ENCODE results near the gene GPC1.

Gene GPC1

DNA sequence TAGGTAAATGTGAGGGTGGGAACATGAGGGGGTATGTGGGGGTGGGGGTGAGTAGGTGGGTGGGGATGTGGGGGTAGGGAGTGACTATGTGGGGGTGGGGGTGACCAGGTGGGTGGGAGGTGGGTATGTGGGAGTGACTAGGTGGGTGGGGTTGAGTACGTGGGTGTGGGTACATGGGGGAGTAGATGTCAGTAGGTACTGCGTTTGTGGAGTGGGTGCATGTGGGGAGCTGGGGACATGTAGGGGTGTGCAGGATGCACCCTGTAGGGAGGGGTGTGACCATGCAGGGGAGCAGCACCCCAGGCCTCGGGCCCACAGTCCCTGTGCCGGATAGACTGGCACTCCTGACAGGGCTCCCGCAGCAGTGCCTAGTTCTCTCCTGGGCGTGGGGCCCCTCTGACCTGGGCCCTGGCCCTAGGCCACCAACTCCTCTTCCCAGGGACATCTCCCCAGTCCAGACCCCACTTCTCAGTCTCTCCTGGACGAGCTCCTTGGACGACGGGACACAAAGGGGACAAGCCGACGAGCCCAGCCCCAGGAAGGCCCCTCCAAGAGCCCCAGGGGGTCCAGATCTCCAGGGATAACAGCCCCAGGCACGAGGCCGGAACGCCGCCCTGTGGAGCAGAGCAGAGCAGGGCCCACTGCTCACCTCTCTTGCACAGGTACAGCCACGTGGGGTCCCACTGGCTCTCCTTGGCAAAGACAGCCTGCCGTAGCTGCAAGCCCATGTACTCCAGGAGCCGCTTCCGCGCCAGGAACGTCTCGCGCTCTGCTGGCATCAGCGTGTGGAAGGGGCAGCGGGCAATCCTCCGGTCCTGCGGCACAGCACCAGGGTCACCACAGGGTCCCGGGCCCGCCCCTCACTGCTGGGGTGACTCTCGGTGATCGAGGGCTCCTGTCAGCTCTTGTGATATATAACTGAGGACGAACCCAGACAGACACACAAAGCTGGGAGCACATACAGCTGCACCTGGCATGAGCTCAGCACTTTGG lies 64.1 kb downstream of the GPC1 start:
- H3K4me3 ChIP-seq (ENCODE audit: control insufficient read depth, low read depth, low read length): no peak overlapping the region
- TF ChIP-seq, protein P1, sequence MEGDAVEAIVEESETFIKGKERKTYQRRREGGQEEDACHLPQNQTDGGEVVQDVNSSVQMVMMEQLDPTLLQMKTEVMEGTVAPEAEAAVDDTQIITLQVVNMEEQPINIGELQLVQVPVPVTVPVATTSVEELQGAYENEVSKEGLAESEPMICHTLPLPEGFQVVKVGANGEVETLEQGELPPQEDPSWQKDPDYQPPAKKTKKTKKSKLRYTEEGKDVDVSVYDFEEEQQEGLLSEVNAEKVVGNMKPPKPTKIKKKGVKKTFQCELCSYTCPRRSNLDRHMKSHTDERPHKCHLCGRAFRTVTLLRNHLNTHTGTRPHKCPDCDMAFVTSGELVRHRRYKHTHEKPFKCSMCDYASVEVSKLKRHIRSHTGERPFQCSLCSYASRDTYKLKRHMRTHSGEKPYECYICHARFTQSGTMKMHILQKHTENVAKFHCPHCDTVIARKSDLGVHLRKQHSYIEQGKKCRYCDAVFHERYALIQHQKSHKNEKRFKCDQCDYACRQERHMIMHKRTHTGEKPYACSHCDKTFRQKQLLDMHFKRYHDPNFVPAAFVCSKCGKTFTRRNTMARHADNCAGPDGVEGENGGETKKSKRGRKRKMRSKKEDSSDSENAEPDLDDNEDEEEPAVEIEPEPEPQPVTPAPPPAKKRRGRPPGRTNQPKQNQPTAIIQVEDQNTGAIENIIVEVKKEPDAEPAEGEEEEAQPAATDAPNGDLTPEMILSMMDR (IDR thresholded peaks at IDR 0.05; ENCODE audit: control insufficient read depth, insufficient read depth, low read depth, low read length, missing control alignments): no peak
- DNase-seq (ENCODE audit: low read depth): no peak

DNA sequence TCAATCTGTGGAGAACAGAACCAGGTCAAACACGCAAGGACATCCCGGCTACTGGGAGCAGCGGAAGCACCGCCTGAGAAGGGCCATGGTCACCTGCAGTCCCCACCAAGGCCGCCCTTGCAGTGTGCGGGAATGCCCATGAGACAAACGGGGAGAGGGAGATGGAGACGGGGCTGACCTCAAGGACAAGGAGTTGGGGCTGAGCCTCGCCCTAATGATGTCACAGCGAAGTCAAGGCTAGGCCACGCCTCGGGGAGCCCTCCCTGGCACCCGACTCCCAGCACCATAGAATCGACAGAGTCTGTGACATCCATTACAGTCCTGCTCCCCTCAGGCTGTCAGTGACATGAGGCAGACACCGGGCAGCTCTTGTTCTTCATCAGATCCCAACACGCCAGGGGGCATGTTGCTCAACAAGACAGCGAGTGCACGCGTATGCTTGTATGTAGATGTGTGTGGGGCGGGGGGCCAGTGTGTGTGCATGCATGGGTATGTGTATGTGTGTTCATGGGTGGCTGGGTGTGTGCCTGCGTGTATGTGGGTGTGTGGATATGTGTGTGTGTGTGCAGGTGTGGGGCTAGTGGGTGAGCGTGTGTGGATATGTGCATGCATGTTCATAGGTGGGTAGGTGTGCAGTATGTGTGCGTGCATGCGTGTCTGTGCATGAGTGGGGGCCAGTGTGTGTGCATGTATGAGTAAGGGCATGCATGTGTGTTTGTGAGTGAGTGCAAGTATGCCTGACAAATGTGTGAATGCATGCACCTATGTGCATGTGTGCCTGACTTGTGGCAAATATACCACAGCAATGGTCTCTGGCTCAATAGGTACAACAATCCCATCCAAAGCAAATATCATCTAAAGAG lies 65.3 kb downstream of the GPC1 start:
- TF ChIP-seq, protein P1 (IDR thresholded peaks at IDR 0.05; ENCODE audit: control insufficient read depth, insufficient read depth, low read depth, low read length, missing control alignments): no peak
- no peak for DNase-seq (ENCODE audit: low read depth)
- no peak overlapping the region for H3K4me3 ChIP-seq (ENCODE audit: control insufficient read depth, low read depth, low read length)

DNA sequence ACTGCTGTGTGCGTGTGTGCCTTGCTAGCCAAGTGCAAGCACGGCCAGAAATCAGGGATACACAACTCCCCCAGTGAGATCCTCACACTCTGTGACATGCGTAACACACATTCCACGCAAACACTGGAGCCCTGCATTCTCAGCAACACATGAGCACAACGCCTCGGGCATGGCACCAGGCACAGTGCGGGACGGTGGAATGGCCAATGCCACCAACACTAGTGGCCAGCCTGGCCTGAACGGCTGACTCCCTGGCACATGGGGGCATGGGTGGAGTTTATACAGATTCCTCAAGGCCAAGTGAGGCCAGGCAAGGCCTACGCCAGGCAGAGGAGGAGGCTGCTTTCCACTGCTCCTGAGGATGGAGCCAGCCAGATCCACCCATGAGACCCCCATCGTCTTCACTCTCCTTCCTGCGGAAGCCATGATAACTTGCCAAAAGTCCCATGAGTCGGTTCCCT lies 66.1 kb downstream of the GPC1 start:
- TF ChIP-seq, protein P1 (IDR thresholded peaks at IDR 0.05; ENCODE audit: control insufficient read depth, insufficient read depth, low read depth, low read length, missing control alignments): no peak
- no peak overlapping the region for H3K4me3 ChIP-seq (ENCODE audit: control insufficient read depth, low read depth, low read length)
- no peak for DNase-seq (ENCODE audit: low read depth)

DNA sequence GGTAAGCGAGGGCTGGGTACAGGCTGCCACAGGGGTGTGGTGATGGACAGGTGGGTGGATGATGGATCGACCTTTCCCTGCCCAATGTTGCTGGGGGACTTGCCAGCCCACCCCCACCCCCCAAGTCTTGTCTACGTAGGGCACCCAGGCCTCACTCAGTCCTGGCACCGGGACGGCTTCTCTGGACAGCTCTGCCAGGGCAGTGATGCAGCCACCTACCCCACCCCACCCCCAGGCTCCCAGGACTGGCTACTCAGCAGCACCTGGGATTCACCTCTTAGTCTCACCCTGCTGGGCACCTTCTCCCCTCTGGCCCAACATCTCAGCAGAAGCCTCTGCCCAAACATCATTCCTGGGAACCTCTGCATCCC lies 66.6 kb downstream of the GPC1 start:
- no peak for DNase-seq (ENCODE audit: low read depth)
- no peak overlapping the region for H3K4me3 ChIP-seq (ENCODE audit: control insufficient read depth, low read depth, low read length)
- TF ChIP-seq, protein P1 (IDR thresholded peaks at IDR 0.05; ENCODE audit: control insufficient read depth, insufficient read depth, low read depth, low read length, missing control alignments): no peak

DNA sequence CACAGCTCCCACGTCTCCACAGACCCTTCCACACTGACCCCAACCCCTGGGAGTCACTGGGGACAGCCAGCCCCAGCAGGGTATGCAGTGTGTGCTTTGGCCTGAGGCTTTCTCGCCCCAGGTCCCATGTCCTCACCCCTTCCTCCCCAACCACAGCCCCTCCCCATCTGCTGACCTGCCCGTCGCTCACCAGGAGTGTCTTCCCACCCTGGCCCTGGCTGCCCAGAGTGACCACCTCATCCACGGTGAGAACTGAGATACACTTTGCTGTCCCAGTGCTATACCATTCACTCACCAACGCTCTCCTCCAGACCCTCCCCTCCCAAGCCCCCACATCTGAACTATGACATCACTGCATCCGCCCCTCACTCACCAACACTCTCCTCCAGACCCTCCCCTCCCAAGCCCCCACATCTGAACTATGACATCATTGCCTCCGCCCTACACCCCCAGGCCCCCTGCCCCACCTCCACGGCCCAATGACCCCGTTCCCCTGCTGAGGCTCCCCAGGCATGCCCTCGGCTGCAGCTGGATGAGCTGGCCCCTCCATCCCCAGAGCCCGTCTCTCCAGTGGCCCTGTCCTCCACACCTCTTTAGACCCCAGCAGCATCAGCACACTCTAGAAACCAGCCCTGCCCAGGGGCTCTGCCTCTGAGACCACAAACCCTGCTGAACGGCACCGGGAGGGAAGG lies 67.1 kb downstream of the GPC1 start:
- no peak overlapping the region for H3K4me3 ChIP-seq (ENCODE audit: control insufficient read depth, low read depth, low read length)
- DNase-seq (ENCODE audit: low read depth): no peak
- TF ChIP-seq, protein P1 (IDR thresholded peaks at IDR 0.05; ENCODE audit: control insufficient read depth, insufficient read depth, low read depth, low read length, missing control alignments): no peak

DNA sequence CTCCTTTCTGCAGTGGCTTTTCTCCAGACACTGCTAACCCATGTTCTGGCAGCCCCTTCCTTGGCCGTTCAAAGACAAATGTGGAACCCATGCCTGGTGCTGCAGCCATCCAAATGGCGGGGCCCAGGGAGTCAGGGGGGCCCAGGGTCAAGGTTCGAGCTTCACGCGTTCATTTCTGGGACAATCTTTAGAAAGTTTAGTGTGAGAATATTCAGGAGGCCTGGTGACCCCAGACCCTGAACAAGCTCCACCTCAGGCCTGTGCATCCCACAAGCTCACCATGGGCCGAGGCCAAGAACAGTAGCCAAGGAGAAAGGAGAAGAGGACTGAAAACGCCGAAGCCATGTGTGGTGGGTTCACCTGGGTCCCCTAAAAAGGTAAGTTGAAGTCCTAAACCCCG lies 67.9 kb downstream of the GPC1 start:
- TF ChIP-seq, protein P1 (IDR thresholded peaks at IDR 0.05; ENCODE audit: control insufficient read depth, insufficient read depth, low read depth, low read length, missing control alignments): no peak
- no peak overlapping the region for H3K4me3 ChIP-seq (ENCODE audit: control insufficient read depth, low read depth, low read length)
- no peak for DNase-seq (ENCODE audit: low read depth)
